HG03025 (cell line): Measurements from ENCODE around the gene RSBN1.
"Not testable (repeated sequence)": the region's sequence is repeated elsewhere in the genome, so short reads cannot be mapped to it uniquely, and the experiment has no call there.

Source experiments
- ATAC-seq: cut with Tn5 transposase; IDR thresholded peaks from one replicate; pipeline ENCODE4 v1.9.1; 2021; ENCODE audit warnings: mild to moderate bottlenecking, moderate library complexity; ENCODE audit not compliant: unreplicated experiment, low FRiP score

Gene RSBN1

DNA sequence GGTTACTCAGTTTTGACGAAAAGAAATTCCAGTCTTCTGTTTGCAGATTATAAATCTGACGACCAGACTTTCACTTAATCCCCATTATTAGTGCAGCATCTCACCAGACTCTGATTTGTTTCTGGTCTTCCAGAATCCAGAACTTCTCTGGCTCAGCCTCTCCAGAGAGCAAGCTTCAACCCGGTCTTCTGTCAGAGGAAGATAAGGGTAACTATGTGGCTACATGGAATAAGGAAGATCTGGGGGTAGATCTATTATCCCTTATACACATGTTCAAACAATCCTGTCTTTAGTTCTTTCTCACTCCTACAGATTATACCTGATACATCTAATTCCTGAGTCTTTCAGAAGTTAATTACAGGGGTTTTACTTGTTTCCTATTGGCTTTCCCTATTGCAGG, 62.9 kb downstream of the RSBN1 start:
- no peak for ATAC-seq

GRCh38 chr1:113747376-113747775, 64.9 kb downstream of the RSBN1 start:
- ATAC-seq, result no peak

DNA sequence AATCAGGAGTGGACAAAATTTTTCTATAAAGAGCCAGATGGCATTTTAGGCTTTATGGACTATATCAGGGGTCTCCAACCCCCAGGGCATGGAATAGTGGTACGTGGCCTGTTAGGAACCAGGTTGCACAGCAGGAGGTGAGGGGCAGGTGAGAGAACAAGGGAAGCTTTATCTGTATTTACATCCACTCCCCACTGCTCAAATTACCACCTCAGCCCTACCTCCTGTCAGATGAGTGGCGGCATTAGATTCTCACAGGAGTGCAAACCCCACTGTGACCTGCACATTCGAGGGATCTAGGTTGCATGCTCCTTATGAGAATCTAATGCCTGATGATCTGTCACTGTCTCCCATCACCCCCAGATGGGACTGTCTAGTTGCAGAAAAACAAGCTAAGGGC, 66.9 kb downstream of the RSBN1 start:
- no peak for ATAC-seq

GRCh38 chr1:113744114-113744513, 68.2 kb downstream of the RSBN1 start:
- ATAC-seq, result no peak

DNA sequence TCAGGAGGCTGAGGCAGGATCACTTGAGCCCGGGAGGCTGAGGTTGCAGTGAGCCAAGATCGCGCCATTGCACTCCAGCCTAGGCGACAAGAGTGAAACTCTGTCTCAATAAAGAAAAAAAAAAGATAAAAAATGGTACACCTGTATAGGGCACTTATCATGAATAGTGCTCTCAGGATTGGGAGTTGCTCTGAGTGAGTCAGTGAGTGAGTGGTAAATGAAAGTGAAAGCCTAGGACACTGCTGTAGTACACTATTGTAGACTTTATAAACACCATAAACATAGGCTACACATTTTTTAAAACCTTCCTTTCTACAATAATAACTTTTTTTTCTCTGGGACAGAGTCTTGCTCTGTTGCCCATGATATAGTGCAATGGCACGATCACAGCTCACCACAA, 69.8 kb downstream of the RSBN1 start:
- ATAC-seq, result no peak

DNA sequence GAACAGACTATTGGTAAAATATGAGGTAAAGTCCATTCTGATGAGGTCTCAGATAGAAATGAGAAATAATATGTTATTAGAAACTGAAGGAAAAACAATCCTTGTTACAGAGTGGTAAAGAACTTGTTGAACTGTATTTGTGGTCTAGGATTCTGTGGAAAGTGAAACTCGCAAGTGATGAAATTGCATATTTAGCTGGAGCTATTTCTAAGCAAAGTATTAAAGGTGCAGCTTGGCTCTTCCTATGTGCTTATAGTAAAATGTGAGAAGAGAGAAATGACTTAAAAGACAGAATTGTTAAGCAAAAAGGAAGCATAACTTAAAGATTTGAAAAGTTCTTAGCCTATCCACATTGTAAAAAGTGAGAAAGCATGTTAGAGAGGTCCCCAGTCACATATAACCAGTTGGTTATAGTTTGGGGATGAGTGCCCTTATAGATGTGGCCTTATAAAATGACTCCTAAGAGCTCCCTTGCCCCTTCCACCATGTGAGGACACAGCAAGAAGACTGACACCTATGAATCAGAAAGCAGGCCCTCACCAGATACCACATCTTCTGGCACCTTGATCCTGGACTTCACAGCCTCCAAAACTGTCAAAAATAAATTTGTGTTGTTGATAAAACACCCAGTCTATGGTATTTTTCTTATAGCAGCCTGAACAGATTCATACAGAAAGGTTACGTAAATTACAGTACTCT, 77.8 kb downstream of the RSBN1 start:
- ATAC-seq, result no peak

GRCh38 chr1:113732802-113733201, 79.5 kb downstream of the RSBN1 start:
- ATAC-seq, result no peak

GRCh38 chr1:113721010-113721409, 91.3 kb downstream of the RSBN1 start:
- ATAC-seq, result no peak

DNA sequence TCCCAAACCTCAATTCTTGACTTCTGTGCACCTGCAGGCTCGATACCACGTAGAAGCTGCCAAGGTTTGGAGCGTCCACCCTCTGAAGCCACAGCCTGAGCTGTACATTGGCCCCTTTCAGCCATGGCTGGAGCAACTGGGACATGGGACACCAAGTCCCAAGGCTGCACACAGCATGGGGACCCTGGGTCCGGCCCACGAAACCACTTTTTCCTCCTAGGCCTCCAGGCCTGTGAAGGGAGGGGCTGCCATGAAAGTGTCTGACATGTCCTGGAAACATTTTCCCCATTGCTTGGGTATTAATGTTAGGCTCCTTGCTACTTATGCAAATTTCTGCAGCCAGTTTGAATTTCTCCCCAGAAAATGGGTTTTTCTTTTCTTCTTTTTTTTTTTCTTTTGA, 93.7 kb downstream of the RSBN1 start:
- not testable (repeated sequence) for ATAC-seq

GRCh38 chr1:113717506-113717905, 94.8 kb downstream of the RSBN1 start:
- not testable (repeated sequence) for ATAC-seq

- no peak for ATAC-seq
Measured at GRCh38 chr1:113714606-113715269, 97.5 kb downstream of the RSBN1 start.
